Gastroesophageal sphincter (tissue), 4 donors: ENCODE data around the gene XXYLT1. TPM values are rescaled to one million over a fixed set of nuclear protein-coding genes. Genes with fewer than 3 reads are reported as not detected.
A peak's percentile ranks its signal among the peaks of the same experiment; 100 is the strongest.

Experiments
- ATAC-seq: fragments of 150-250 bp; one replicate; pipeline ENCODE4 v1.9.1; 2016; ENCODE audit warnings: mild to moderate bottlenecking, moderate library complexity
- H3K27ac ChIP-seq, 4 donors: fragments of 200-600 bp; sonication (generic) in 3 of 4; 1 replicate in 3 of 4; 2 replicates in 1 of 4; pipeline ENCODE4 v1.5.1; 2016 to 2019
- H3K27me3 ChIP-seq: fragments of 200-600 bp; sonication (generic); one replicate; pipeline ENCODE4 v1.5.1; 2019
- H3K36me3 ChIP-seq, 2 donors: fragments of 200-600 bp; sonication (generic); one replicate each; pipeline ENCODE4 v1.5.1; 2019; ENCODE audit warnings: control low read depth in 1 of 2
- H3K4me1 ChIP-seq, 3 donors: fragments of 200-600 bp; sonication (generic); 1 replicate in 2 of 3; 2 replicates in 1 of 3; pipeline ENCODE4 v1.5.1; 2016 to 2019; ENCODE audit warnings: control low read depth in 2 of 3
- H3K4me3 ChIP-seq, 2 donors: fragments of 200-600 bp; sonication (generic); one replicate each; pipeline ENCODE4 v1.5.1; 2019; ENCODE audit warnings: mild to moderate bottlenecking in 1 of 2, moderate library complexity in 1 of 2
- H3K9me3 ChIP-seq, 3 donors: fragments of 200-600 bp; sonication (generic); one replicate each; pipeline ENCODE4 v1.5.1; 2017 to 2019; ENCODE audit warnings: control low read depth in 2 of 3
- EP300 ChIP-seq: sonication (generic); formaldehyde crosslinking; IDR thresholded peaks from one replicate; pipeline ENCODE4 v1.6.1; 2017; ENCODE audit warnings: antibody characterized with exemption, mild to moderate bottlenecking
- POLR2A ChIP-seq, 2 donors: fragments of 450-650 bp; IDR thresholded peaks; one replicate each; pipeline ENCODE4 v1.6.1; 2017; ENCODE audit warnings: antibody characterized with exemption in 2 of 2, mild to moderate bottlenecking in 2 of 2, moderate library complexity in 1 of 2
- POLR2AphosphoS5 ChIP-seq: sonication (generic); formaldehyde crosslinking; IDR thresholded peaks from one replicate; pipeline ENCODE4 v1.6.1; 2017; ENCODE audit warnings: antibody characterized with exemption
- WGBS, 2 donors: methylation state at CpG; one replicate each; pipeline ENCODE4 v1.1.5; 2018; ENCODE audit warnings: low coverage in 1 of 2; 5-methylcytosine and 5-hydroxymethylcytosine counted together
- total RNA-seq, 4 donors: library from RNA; depleted of rRNA; stranded (reverse); fragments of >200 nt; gene quantifications; one replicate each; pipeline ENCODE4 v1.1.0, GENCODE V29; 2016
- TF ChIP-seq, protein P1 (sequence below), 4 experiments: fragments of 200-600 bp in 2 of 4; fragments of 450-650 bp in 2 of 4; sonication (generic) in 1 of 4; IDR thresholded peaks; one replicate each; pipeline ENCODE4 v1.5.1; 2017 to 2019; ENCODE audit warnings: antibody characterized with exemption in 4 of 4, mild to moderate bottlenecking in 2 of 4, moderate library complexity in 2 of 4

The XXYLT1 gene
- total RNA-seq, 4 donors from 2014 or later, result 10.1 to 14.0 (median 12.5) TPM

DNA sequence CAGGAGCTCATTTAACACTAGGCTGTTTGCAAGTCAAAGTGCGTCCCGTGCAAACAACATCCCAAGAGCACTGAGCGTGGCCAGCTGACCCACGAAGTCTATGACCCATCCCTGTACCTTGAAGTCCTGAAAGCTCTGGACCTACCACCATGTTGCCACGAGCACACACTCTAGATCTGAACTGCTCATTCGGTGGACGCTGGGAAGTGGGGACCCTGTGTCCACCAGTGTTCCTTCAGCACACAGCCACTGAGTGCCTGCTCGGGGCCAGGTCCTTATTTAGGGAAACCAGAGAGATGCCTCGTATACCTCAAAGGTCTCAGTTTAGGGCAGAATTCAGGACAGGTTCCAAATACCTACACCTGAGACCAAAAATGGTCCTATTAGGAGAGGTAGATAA lies 236.9 kb downstream of the XXYLT1 start:
- 67% methylated on average over 7 of the region's 9 CpGs; no CpG with 5 or more reads in 1 of the 2 donors for WGBS, 2 donors
- TF ChIP-seq, protein P1, sequence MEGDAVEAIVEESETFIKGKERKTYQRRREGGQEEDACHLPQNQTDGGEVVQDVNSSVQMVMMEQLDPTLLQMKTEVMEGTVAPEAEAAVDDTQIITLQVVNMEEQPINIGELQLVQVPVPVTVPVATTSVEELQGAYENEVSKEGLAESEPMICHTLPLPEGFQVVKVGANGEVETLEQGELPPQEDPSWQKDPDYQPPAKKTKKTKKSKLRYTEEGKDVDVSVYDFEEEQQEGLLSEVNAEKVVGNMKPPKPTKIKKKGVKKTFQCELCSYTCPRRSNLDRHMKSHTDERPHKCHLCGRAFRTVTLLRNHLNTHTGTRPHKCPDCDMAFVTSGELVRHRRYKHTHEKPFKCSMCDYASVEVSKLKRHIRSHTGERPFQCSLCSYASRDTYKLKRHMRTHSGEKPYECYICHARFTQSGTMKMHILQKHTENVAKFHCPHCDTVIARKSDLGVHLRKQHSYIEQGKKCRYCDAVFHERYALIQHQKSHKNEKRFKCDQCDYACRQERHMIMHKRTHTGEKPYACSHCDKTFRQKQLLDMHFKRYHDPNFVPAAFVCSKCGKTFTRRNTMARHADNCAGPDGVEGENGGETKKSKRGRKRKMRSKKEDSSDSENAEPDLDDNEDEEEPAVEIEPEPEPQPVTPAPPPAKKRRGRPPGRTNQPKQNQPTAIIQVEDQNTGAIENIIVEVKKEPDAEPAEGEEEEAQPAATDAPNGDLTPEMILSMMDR (IDR thresholded peaks at IDR 0.05), result no peak
- TF ChIP-seq POLR2AphosphoS5 (no peak), POLR2A (IDR thresholded peaks at IDR 0.05) (no peak), EP300 (no peak)
- peaks cover 3% of the 10 kb centered on the region for H3K27me3 ChIP-seq
- no peak overlapping the region for H3K4me3 ChIP-seq
- H3K27ac ChIP-seq, result no peak overlapping the region
- ATAC-seq, result no peak
- no peaks in the 10 kb centered on the region for H3K9me3 ChIP-seq
- H3K36me3 ChIP-seq, result no peaks in the 10 kb centered on the region
- H3K4me1 ChIP-seq, result no peaks in the 10 kb centered on the region

DNA sequence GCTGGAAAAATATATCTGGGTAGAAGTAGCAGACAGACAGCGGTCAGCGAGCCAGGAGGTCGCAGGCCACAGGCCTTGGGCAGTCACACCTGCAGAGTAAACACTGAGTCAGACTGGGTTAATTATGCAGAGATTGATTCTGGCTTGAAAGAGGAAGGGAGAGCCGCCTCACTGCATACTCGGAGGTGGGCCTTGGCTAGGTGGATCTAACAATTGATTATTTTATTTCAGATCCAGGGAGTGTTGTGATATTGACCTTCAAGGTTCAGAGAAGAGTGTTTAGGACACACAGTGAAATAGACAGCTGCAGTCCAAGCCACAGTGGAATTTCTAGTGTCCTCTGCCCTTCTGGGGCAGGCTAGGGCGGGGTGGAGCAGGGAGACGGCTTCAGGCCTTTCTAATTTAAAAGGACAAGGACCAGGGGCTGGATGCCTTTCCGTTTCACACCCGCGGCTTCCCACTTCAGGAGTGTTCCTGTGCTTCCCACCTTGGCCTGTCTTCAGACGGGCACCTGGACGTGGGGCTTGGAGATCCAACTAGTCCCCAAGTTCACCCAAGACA lies 237.3 kb downstream of the XXYLT1 start:
- no peak for ATAC-seq
- no peaks in the 10 kb centered on the region for H3K36me3 ChIP-seq
- no peaks in the 10 kb centered on the region for H3K9me3 ChIP-seq
- H3K27me3 ChIP-seq, result peaks cover 3% of the 10 kb centered on the region
- no peak overlapping the region for H3K27ac ChIP-seq
- H3K4me1 ChIP-seq, result no peaks in the 10 kb centered on the region
- 65 to 72% methylated on average over 5 of the region's 12 CpGs for WGBS, 2 donors
- no peak overlapping the region for H3K4me3 ChIP-seq
- TF ChIP-seq POLR2AphosphoS5 (no peak), EP300 (no peak), POLR2A (IDR thresholded peaks at IDR 0.05) (no peak)
- TF ChIP-seq, protein P1 (IDR thresholded peaks at IDR 0.05), result no peak

DNA sequence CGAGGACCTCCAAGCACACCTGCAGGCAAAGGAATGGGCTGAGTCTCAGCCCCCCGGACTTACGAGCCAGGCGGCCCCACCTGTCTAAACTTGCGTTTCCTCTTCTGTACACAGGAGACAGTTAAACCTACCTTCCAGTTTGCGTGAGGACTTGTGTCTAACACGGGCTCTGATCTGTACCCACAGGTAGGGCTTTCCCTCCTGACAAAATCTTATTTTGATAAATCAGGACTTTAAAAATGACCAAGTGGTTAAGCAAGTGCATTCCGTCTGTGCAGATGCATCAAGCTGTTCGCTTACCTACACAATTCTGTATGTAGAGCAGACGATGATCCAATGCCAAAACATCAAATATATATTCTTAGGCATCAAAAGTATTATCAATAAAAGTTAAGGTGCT lies 238.0 kb downstream of the XXYLT1 start:
- WGBS, 2 donors, result 90% methylated on average over 3 to 9 of the region's 10 CpGs
- Histone ChIP-seq H3K4me3 (no peak overlapping the region), H3K27me3 (peaks cover 3% of the 10 kb centered on the region), H3K4me1 (no peaks in the 10 kb centered on the region), H3K36me3 (no peaks in the 10 kb centered on the region), H3K9me3 (no peaks in the 10 kb centered on the region), H3K27ac (no peak overlapping the region)
- no peak for ATAC-seq
- TF ChIP-seq EP300, result no peak
- no peak for TF ChIP-seq POLR2A (IDR thresholded peaks at IDR 0.05)
- TF ChIP-seq, protein P1 (IDR thresholded peaks at IDR 0.05), result no peak
- TF ChIP-seq POLR2AphosphoS5, result no peak

DNA sequence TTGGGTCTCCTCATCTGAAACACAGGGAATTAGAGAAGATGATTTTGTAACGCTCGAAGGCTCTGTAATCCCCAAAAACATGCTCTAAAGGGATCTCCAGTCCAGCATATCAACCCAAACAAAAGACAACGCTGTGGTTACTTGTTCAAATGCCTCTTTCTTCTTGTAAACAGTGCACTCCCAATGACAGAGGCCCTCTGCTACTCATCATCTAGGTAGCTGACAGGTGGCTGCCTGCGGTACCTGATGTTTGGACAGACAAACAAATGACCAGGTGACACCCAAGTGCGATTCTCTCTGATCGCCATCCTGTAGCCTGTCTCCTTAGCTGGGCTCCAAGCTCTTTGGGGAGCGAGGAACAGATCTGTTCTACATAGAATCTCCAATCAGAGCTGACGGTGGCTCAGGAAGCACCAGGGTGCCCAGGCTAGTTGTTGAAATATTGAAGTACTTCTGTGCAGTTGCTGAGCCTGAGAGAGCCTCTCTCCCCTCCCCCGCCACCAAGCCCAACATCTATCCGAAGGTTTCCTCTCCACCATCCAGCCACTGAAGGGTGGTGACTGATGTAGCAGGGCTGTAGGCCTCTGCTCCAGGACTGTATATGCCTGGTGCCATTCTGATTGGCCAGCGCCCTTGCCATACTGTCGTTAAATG lies 238.7 kb downstream of the XXYLT1 start:
- TF ChIP-seq POLR2A (IDR thresholded peaks at IDR 0.05) (no peak), EP300 (no peak)
- Histone ChIP-seq H3K27me3 (peaks cover 3% of the 10 kb centered on the region), H3K4me1 (no peaks in the 10 kb centered on the region), H3K4me3 (no peak overlapping the region), H3K27ac (no peak overlapping the region), H3K9me3 (no peaks in the 10 kb centered on the region), H3K36me3 (no peaks in the 10 kb centered on the region)
- WGBS, 2 donors, result 81% methylated on average over 7 to 8 of the region's 12 CpGs
- ATAC-seq, result no peak

DNA sequence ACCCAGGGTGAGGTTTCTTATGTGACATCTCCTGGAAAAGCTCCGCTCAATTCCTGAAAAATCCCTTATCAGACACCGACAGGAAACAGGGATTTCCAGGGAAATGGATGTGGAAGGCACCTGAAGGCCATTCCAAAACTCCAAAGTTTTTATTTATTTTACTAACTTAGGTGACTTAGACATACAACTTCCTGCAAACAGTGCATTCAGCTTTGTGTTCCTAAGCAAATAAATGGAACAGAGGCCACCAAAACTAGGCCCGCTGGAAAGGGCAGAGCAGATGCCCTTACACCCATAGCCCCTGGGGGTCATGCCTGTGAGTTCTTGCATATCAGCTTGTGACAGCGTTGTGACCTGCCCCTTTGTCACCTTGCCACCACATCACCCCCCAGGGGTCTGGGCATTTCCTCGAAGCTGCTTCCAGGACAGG lies 239.4 kb downstream of the XXYLT1 start:
- no peaks in the 10 kb centered on the region for H3K9me3 ChIP-seq
- no peak for ATAC-seq
- peaks cover 3% of the 10 kb centered on the region for H3K27me3 ChIP-seq
- H3K4me3 ChIP-seq, result no peak overlapping the region
- peak overlapping the region in 2 of 4 donors; percentile 38 to 60 for H3K27ac ChIP-seq
- TF ChIP-seq, protein P1 (IDR thresholded peaks at IDR 0.05), result no peak
- TF ChIP-seq POLR2AphosphoS5 (no peak), EP300 (no peak)
- no peaks in the 10 kb centered on the region for H3K36me3 ChIP-seq
- WGBS, 2 donors, result 67 to 82% methylated on average over 2 to 5 of the region's 5 CpGs
- H3K4me1 ChIP-seq, result no peaks in the 10 kb centered on the region
